ENCODE data around the gene CELF4.

CELF4 gene

DNA sequence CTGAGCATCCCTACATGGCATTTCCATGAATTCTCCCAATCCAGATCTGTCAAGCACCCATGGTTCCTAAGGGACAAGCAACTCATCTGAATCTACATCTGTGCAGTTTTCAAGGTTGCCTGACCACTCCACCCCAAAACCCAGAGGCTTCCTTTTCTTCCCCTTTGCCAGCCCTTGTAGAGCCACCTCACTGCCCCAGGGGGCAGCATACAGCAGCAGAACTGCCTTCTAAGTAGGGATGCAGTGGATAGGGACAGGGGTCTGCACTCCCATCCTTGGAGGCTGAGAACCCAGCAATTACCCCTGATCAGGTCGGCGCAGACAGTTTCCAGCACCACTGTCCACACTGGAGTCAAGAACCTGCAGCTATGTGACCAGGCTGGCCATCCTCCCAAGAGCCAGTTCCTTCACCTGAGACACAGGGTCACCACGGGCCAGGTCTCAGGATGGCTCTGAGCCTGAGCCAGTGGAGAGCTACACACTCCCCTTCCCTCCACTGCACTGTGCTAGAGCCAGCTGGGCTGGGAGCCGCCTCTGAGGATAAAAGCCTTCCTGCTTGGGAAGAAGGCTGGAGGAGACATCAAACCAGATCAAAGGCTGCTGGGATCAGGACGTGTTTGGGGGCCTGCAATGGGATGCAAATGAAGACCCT lies 283.1 kb downstream of the CELF4 start:
- Histone ChIP-seq H3K4me3 (no peak overlapping the region), H3K27ac (no peak overlapping the region)
- no peak for DNase-seq (ENCODE audit: low spot score)
- TF ChIP-seq CTCF (IDR thresholded peaks at IDR 0.05), result no peak

DNA sequence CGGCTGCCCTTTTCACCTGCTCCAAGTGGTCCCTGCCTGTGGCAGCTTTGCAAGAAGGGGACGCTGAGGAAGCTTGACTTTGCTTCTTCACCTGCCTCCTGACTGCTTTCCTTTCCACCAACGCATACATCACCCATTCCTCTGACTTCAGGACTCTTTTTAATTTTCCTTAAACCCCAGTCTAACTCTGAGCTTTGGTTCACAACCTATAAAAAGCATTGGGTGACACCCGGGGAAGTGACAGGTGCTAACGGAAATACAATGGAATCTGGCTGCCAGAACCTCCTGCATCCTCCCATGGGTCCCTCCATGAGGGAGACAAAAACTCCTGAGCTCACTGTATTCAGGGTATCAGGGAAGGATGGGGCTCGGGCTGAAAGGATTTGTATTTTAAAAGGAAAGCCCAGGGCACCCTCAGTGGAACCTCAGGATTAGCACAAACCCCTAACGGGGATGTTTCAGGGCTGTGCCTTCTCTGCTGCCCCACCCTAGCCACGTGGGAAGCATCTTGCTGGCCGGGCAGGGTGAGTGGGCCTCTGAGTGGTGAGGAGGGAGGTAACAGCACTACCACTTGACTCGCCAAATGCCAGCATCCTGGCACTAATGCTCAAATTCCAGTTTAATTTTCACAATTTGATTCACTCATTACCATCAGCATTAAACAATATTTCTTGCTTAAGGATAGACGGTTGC lies 284.8 kb downstream of the CELF4 start:
- TF ChIP-seq CTCF (IDR thresholded peaks at IDR 0.05), result no peak
- no peak overlapping the region for H3K27ac ChIP-seq
- DNase-seq (ENCODE audit: low spot score), result no peak
- H3K4me3 ChIP-seq, result no peak overlapping the region

DNA sequence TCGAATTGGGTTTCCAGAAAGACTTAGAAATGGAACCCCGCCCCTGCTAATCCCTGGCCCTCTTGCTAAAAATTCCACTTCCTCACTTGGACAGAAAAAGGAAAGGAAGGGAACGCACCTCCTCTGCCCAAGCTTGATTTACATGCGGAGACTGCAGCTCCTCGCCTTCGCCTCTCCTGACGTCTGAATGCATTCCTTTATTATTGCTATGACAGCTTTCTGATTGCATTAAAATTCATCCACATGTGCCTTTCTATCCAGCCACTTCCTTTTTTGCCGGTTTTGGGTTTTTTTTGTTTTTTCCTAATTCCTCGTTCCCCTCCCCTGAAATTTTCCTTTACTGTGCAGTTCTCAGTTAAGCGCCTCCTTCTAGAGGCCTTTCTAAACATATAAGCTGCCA lies 287.8 kb downstream of the CELF4 start:
- DNase-seq (ENCODE audit: low spot score), result no peak
- Histone ChIP-seq H3K4me3 (no peak overlapping the region), H3K27ac (no peak overlapping the region)
- TF ChIP-seq CTCF (IDR thresholded peaks at IDR 0.05), result no peak

DNA sequence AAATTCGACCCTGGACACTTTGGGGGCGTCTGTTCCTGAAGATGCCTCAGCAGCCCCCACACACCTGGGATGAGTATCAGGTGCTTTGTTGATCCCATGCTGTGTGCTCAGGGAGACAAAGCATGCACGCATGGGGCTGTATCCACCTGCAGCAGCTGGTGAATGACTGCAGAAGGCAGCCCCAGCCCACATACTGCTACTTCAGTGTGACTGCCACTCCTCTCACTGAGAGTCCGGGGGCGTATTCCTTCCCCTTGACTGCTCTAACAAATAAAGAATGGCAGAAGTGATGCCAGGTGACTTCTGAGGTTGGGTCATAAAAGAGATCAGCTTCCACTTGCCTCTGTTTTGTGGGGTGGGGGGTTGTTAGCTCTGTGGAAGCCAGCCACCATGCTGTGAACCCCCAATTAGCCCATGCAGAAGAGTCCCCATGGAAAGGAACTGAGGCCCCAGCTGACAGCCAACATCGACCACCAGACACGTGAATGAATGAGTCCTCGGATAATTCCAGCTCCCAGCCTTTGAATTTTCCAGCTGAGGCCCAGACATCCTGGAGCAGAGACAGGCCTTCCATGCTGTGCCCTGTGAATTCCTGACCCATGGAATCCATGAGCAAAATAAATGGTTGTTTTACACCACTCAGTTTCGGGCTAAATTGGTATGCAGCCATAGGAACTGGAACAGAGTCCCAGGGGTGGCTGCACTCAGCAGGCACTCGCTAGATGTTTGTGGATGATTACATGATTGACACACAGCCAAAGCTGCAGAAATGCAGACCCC lies 289.3 kb downstream of the CELF4 start:
- no peak overlapping the region for H3K27ac ChIP-seq
- no peak for TF ChIP-seq CTCF (IDR thresholded peaks at IDR 0.05)
- DNase-seq (ENCODE audit: low spot score), result no peak
- H3K4me3 ChIP-seq, result no peak overlapping the region

DNA sequence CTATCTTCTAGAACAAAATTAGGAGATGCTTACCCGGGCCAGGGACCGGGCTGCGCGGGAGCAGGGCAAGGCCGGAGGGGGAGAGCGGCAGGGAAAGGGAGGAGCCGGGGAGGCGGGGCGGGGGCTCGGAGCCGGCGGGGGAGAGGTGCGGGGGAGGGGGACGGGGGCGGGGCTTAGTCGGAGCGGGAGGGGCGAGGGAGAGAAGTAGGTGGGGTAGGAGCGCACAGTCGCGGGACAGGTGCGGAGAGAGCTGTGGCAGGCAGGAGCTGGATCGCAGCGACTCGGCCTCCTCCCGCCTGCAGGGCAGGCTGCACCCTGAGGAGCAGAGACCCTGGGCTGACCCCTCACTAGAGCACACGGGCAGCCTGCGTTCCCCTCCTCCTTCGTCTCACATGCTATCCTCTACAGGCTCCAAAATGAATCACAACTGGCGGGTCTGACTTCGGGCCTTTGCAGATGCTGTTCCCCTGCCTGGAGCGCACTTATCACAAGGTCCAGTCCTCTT lies 290.3 kb downstream of the CELF4 start:
- DNase-seq (ENCODE audit: low spot score), result no peak
- no peak overlapping the region for H3K27ac ChIP-seq
- H3K4me3 ChIP-seq, result no peak overlapping the region
- no peak for TF ChIP-seq CTCF (IDR thresholded peaks at IDR 0.05)

DNA sequence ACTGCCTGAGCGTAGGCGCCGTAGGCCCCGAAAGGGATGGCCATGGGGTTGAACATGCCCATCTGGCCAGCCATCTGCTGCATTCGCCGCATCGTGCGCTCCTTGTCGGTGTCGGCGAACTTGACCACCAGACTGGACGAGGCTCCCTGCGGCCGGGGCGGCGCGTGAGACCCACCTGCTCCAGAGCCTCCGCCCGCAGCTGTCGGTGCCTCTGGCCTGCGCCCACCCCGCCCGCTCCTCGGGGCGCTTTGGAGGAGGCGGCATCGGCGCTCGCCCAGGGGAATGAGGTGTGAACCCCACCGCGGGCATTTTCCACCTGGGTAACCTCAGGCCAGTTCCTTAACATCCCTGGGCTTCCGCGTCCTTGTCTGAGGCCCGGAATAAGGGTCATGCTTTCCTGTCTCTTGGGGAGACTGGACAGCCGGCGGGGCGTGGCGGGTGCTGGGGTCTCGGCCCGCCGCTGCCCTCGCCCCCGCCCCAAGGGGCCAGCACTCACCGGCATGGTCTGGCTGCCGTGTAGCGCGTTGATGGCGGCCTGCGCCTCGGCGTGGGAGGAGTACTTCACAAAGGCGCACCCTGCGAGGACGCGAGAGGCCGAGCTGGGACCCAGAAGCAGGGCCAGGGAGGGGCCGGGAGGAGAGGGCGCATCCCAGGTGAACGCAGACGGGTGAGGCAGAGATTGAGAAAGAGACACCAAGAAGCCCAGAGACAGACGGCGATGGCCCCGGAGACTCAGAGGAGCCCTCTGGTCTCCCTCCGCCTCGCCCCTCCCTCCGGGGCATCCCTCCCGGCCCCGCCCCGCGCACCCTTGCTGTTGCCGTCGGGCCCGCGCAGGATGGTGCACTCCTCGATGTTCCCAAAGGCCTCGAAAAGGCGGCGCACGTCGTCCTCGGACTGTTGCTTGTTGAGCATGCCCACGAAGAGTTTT lies 291.0 kb downstream of the CELF4 start:
- no peak for TF ChIP-seq CTCF (IDR thresholded peaks at IDR 0.05)
- H3K27ac ChIP-seq, result no peak overlapping the region
- DNase-seq (ENCODE audit: low spot score), result no peak

More for the DNA sequence above, 291.0 kb downstream of the CELF4 start:
- H3K4me3 ChIP-seq, result no peak overlapping the region

All from coronary artery (tissue), 2 donors.